Stomach (tissue), 9 donors: ENCODE results near the gene EIF3B. TPM values are rescaled to one million over a fixed set of nuclear protein-coding genes. Genes with fewer than 3 reads are reported as not detected.

Experiments
- DNase-seq, 2 donors: peaks; one replicate each; pipeline versions ENCODE4 v3.0.0 to v3.0.0-alpha.2; 2013 to 2019
- H3K27ac ChIP-seq, 5 donors: fragments of 200-600 bp in 4 of 5; sonication (generic) in 4 of 5; one replicate each; pipeline ENCODE4 v1.5.1; 2013 to 2019; ENCODE audit warnings: mild to moderate bottlenecking in 1 of 5, moderate library complexity in 1 of 5
- H3K27me3 ChIP-seq, 3 donors: fragments of 200-600 bp; sonication (generic); one replicate each; pipeline ENCODE4 v1.5.1; 2017 to 2019; ENCODE audit warnings: mixed run types in 1 of 3
- H3K36me3 ChIP-seq, 4 donors: fragments of 200-600 bp; sonication (generic); 1 replicate in 3 of 4; 2 replicates in 1 of 4; pipeline ENCODE4 v1.5.1; 2016 to 2019
- H3K4me1 ChIP-seq, 4 donors: fragments of 200-600 bp; sonication (generic); one replicate each; pipeline ENCODE4 v1.5.1; 2016 to 2019
- H3K4me3 ChIP-seq, 4 donors: fragments of 200-600 bp; sonication (generic) in 3 of 4; one replicate each; pipeline ENCODE4 v1.5.1; 2016 to 2019; ENCODE audit warnings: mild to moderate bottlenecking in 1 of 4
- H3K9me3 ChIP-seq, 4 donors: fragments of 200-600 bp; sonication (generic); one replicate each; pipeline ENCODE4 v1.5.1; 2016 to 2019
- CTCF ChIP-seq, 7 experiments: fragments of 450-650 bp in 4 of 7; fragments of 200-600 bp in 3 of 7; sonication (generic) in 3 of 7; IDR thresholded peaks; one replicate each; pipeline ENCODE4 v1.5.1; 2016 to 2019; ENCODE audit warnings: antibody characterized with exemption in 7 of 7, control low read depth in 2 of 7, mild to moderate bottlenecking in 1 of 7
- EP300 ChIP-seq: sonication (generic); formaldehyde crosslinking; IDR thresholded peaks from one replicate; pipeline ENCODE4 v1.6.1; 2017; ENCODE audit warnings: antibody characterized with exemption
- POLR2A ChIP-seq, 4 donors: fragments of 450-650 bp; IDR thresholded peaks; one replicate each; pipeline ENCODE4 v1.6.1; 2016; ENCODE audit warnings: antibody characterized with exemption in 4 of 4, control low read depth in 2 of 4, mild to moderate bottlenecking in 1 of 4, moderate library complexity in 1 of 4
- POLR2AphosphoS5 ChIP-seq, 3 donors: sonication (generic); formaldehyde crosslinking; IDR thresholded peaks; one replicate each; pipeline ENCODE4 v1.6.1; 2016; ENCODE audit warnings: antibody characterized with exemption in 3 of 3
- WGBS, 5 donors: extraction: QIAGEN DNeasy Blood & Tissue Kit in 3 of 5; methylation state at CpG; one replicate each; pipeline versions ENCODE4 v1.1.5 to v1.1.7; 2013 to 2018; 5-methylcytosine and 5-hydroxymethylcytosine counted together
- intact Hi-C: fragments of 100-400 bp; cut with DNase I; formaldehyde crosslinking; loops from one replicate; pipeline ENCODE4 v1.15.1; 2023; ENCODE audit warnings: low total_unique reads
- polyA plus RNA-seq, 3 donors: library from polyadenylated mRNA; stranded (reverse); fragments of 200-250 nt; gene quantifications; one replicate each; pipeline ENCODE4 v1.2.3, GENCODE V29; 2013
- small RNA-seq, 4 donors: library from RNA; depleted of rRNA; stranded (forward); fragments of <200 nt; gene quantifications; one replicate each; pipeline ENCODE3, GENCODE V24; 2016
- total RNA-seq, 5 donors: library from RNA; depleted of rRNA; stranded (reverse); fragments of >200 nt; gene quantifications; one replicate each; pipeline versions ENCODE4 v1.1.0 to v1.2.3, GENCODE V29; 2014 to 2016
- donor health status: healthy with polysubstance abuse.
- donor health status: Bipolar disorder and iron deficiency.
- donor health status: healthy.

EIF3B gene
- total and polyA plus RNA-seq, 8 donors = 64.8 to 373 (median 131) TPM

- H3K36me3 ChIP-seq = peaks cover 0 to 14% (median 5%) of the 10 kb centered on the region in 4 donors
- TF ChIP-seq POLR2AphosphoS5 (IDR thresholded peaks at IDR 0.05) (no peak), POLR2A (IDR thresholded peaks at IDR 0.05) (no peak), CTCF (IDR thresholded peaks at IDR 0.05) (no peak), EP300 (no peak)
- intact Hi-C loops = no loop called here
- WGBS, 5 donors = 91 to 97% (median 95%) methylated on average over 7 of the region's 7 CpGs
- no peak overlapping the region for H3K27ac ChIP-seq
- no peak overlapping the region for H3K4me3 ChIP-seq
- no peaks in the 10 kb centered on the region for H3K9me3 ChIP-seq
- DNase-seq = no peak
- no peaks in the 10 kb centered on the region for H3K27me3 ChIP-seq
- peaks cover 0 to 29% (median 17%) of the 10 kb centered on the region in 4 donors for H3K4me1 ChIP-seq
Measured at GRCh38 chr7:2420216-2420933, 65.7 kb downstream of the EIF3B start.

GRCh38 chr7:2421943-2422310 is 67.3 kb downstream of the EIF3B start:
- Histone ChIP-seq H3K4me3 (no peak overlapping the region), H3K4me1 (peaks cover 0 to 18% (median 14%) of the 10 kb centered on the region in 4 donors), H3K36me3 (peaks cover 0 to 14% (median 5%) of the 10 kb centered on the region in 4 donors), H3K27ac (no peak overlapping the region), H3K9me3 (no peaks in the 10 kb centered on the region), H3K27me3 (no peaks in the 10 kb centered on the region)
- no peak for TF ChIP-seq POLR2A (IDR thresholded peaks at IDR 0.05)
- TF ChIP-seq POLR2AphosphoS5 (IDR thresholded peaks at IDR 0.05) = no peak
- TF ChIP-seq EP300 = no peak
- TF ChIP-seq CTCF (IDR thresholded peaks at IDR 0.05) = no peak
- intact Hi-C loops = no loop called here
- DNase-seq = no peak
- WGBS, 5 donors = 84 to 91% (median 91%) methylated on average over 9 of the region's 9 CpGs

GRCh38 chr7:2425749-2426148 is 71.1 kb downstream of the EIF3B start:
- Histone ChIP-seq H3K27me3 (no peaks in the 10 kb centered on the region), H3K36me3 (peaks cover 0 to 17% (median 5%) of the 10 kb centered on the region in 4 donors), H3K4me3 (no peak overlapping the region), H3K4me1 (no peaks in the 10 kb centered on the region), H3K27ac (no peak overlapping the region), H3K9me3 (peaks cover 0 to 6% (median 0%) of the 10 kb centered on the region in 4 donors)
- intact Hi-C loops = no loop called here
- WGBS, 5 donors = 84 to 90% (median 86%) methylated on average over 10 of the region's 10 CpGs
- DNase-seq = no peak
- no peak for TF ChIP-seq POLR2A (IDR thresholded peaks at IDR 0.05)
- no peak for TF ChIP-seq EP300

Small RNA genes lying within 50 kb of the gene (small RNA-seq; reads per million reads assigned to genes)
- 0 reads per million in 4 donors for gene AC004840.2

Other genes starting within 250 kb of the EIF3B start
- gene MAD1L1, start 121.9 kb upstream of the EIF3B start, total RNA-seq = 100 to 1,000 TPM in 1 of 5 donors, 10 to 100 TPM in 4; 12.8 to 469 (median 25.0) TPM
- gene MAD1L1, start 121.9 kb upstream of the EIF3B start, polyA plus RNA-seq = 10 to 100 TPM; 25.8 to 36.0 (median 28.7) TPM
- gene MRM2, start 112.6 kb upstream of the EIF3B start, total RNA-seq = 10 to 100 TPM in 4 of 5 donors, 1 to 10 TPM in 1; 9.9 to 19.1 (median 17.1) TPM
- 10 to 100 TPM; 17.4 to 22.3 (median 18.7) TPM for gene MRM2, start 112.6 kb upstream of the EIF3B start, polyA plus RNA-seq
- gene NUDT1, start 112.6 kb upstream of the EIF3B start, total RNA-seq = 1 to 10 TPM in 3 of 5 donors, not detected in 2; 4.6 to 8.1 (median 6.2) TPM
- 10 to 100 TPM; 15.9 to 37.1 (median 28.6) TPM for gene NUDT1, start 112.6 kb upstream of the EIF3B start, polyA plus RNA-seq
- 10 to 100 TPM in 3 of 5 donors, 1 to 10 TPM in 2; 7.7 to 72.9 (median 11.6) TPM for gene SNX8, start 40.4 kb upstream of the EIF3B start, total RNA-seq
- gene SNX8, start 40.4 kb upstream of the EIF3B start, polyA plus RNA-seq = 10 to 100 TPM; 11.7 to 13.4 (median 12.4) TPM
- gene CHST12, start 48.8 kb downstream of the EIF3B start, total RNA-seq = 10 to 100 TPM in 2 of 5 donors, 1 to 10 TPM in 3; 1.7 to 23.0 (median 8.5) TPM
- gene CHST12, start 48.8 kb downstream of the EIF3B start, polyA plus RNA-seq = 1 to 10 TPM; 1.8 to 6.6 (median 6.0) TPM
- gene GRIFIN, start 121.6 kb downstream of the EIF3B start, total RNA-seq = not detected
- gene GRIFIN, start 121.6 kb downstream of the EIF3B start, polyA plus RNA-seq = not detected
- gene LFNG, start 164.9 kb downstream of the EIF3B start, total RNA-seq = 100 to 1,000 TPM in 1 of 5 donors, 10 to 100 TPM in 3, 1 to 10 TPM in 1; 8.0 to 103 (median 36.2) TPM
- gene LFNG, start 164.9 kb downstream of the EIF3B start, polyA plus RNA-seq = 10 to 100 TPM; 11.8 to 15.4 (median 14.1) TPM
- gene BRAT1, start 200.7 kb downstream of the EIF3B start, total RNA-seq = 100 to 1,000 TPM in 1 of 5 donors, 10 to 100 TPM in 4; 16.3 to 119 (median 35.7) TPM
- gene BRAT1, start 200.7 kb downstream of the EIF3B start, polyA plus RNA-seq = 10 to 100 TPM; 23.5 to 25.2 (median 23.5) TPM
- 100 to 1,000 TPM in 1 of 5 donors, 10 to 100 TPM in 3, 1 to 10 TPM in 1; 1.8 to 248 (median 49.1) TPM for gene IQCE, start 204.2 kb downstream of the EIF3B start, total RNA-seq
- gene IQCE, start 204.2 kb downstream of the EIF3B start, polyA plus RNA-seq = 10 to 100 TPM in 1 of 3 donors, 1 to 10 TPM in 2; 3.0 to 10.5 (median 7.5) TPM